HG03460 (cell line): Measurements from ENCODE around the gene MYH9.
A peak's percentile ranks its signal among the peaks of the same experiment; 100 is the strongest.
"Not testable (repeated sequence)": the region's sequence is repeated elsewhere in the genome, so short reads cannot be mapped to it uniquely, and the experiment has no call there.

ENCODE experiments used
- ATAC-seq: cut with Tn5 transposase; IDR thresholded peaks from one replicate; pipeline ENCODE4 v1.9.1; 2021; ENCODE audit not compliant: unreplicated experiment

MYH9 gene

GRCh38 chr22:36253523-36254490 is 134.0 kb downstream of the MYH9 start:
- no peak for ATAC-seq

GRCh38 chr22:36252754-36253522 is 134.8 kb downstream of the MYH9 start, which contains the start of gene APOL1:
Gene APOL1 (plus strand): TSS chr22:36253133. CDS start chr22:36254956, 1,823 bp downstream.
- no peak for ATAC-seq

DNA sequence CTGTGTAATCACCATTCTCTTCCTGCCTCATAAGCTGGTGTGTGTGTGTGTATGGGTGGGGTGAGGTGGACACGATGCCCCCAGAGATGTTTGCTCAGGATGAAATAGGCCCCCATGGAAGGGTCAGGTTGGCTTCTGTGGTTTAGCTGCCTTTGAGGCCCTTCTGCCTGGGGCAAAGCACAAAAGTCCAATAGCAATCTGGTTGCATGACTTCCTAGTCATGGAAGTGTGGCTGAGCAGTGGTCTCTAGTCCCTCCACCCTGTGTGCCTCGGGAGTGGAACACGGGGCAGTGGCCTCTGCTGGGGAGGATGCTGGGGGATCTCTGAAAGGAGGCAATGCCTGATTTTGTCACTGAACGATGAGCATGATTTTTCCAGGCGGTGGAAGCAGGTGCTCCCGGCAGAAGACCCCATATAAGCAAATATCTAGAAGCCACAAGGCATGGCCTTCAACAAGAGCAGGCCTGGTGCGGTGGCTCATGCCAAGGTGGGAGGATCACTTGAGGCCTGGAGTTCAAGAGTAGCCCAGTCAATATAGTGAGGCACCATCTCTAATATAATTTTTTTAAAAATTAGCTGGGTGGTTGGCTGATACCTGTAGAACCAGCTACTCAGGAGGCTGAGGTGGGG is 135.7 kb downstream of the MYH9 start:
- not testable (repeated sequence) for ATAC-seq

GRCh38 chr22:36250292-36250960 is 137.3 kb downstream of the MYH9 start:
- ATAC-seq, result not testable (repeated sequence)

DNA sequence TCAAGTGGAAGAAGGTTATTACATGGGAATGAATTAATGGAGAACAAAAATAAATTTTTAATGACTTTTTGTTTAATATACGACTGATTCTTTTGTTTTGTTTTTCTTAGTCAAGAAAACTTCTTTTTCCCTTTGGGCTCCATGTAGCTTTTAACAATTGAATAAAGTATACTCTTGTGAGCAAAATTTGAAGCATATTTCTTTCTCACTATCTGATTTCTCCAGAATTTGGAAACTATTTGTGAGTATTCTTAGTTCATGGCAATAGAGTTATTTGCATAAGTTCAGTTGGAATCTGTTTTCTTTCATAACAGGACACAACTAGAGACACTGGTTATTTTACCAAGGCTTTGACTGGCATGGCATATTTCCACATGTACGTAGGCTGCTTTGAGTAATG is 138.6 kb downstream of the MYH9 start:
- no peak for ATAC-seq

- no peak for ATAC-seq
Observed at GRCh38 chr22:36247955-36248354, 139.8 kb downstream of the MYH9 start.

GRCh38 chr22:36246718-36247117 is 141.0 kb downstream of the MYH9 start:
- no peak for ATAC-seq

DNA sequence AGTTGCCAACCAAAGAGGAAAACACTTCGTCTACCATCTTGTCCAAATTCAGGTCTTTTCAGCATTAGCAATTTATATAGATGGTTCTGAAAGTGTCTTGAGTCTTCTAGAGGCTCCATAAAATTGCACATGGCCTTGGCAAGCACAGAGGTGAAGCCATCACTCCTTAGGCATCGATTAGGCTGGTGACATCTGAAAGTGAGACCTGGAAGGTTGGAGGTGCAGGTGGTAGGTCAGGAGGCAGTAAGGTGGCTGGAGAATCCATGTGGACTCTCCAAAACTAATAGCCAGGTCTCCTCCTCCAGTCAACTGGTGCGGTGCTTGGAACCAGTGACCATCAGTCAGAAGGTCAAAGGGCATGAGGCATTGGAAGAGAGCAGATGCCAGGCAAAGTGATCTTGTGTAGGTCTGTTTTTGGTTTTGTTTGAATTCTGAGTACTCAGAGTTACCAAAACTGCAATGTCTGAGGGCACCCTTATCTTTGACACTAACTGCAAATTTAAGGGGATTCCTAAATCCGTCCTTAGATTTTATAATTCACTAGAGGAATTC is 141.9 kb downstream of the MYH9 start:
- no peak for ATAC-seq

- no peak for ATAC-seq
Observed at GRCh38 chr22:36244522-36245391, 143.0 kb downstream of the MYH9 start.

- no peak for ATAC-seq
Observed at GRCh38 chr22:36243986-36244385, 143.8 kb downstream of the MYH9 start.

DNA sequence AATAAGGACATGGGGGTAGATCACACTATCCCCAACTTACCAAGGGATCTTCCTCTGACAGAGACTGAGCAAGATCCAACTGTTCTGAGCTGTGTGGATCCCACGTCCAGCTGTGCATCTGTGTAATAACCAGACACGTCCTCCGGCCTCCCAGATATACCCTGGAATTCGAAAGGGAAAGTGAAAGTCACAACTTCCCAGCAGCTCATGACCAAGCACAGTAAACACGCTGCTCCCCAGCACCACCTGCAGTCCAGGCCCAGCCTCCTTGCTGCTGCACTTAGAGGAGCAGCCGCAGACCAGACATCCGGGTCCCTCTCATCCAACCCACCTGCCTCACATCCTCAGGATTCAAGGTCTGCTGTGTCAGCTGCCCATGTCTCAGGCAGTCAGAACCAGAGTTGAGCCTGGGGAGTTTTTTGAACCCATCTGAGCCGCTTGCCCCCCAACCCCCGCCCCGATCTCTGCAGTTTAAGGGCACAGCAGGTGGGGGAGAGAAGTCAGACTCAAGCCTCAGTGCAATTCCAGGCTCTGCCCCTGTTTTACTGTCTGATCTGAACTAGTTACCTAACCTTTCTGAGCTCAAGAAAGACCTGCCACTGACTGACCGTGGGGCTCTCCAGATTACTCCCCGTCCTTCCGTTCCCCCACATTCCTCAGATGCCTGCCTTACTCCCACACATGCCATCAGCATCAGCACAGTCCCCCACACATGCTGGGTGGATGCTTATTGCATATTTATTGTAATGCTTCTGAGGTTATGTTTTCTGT is 148.2 kb downstream of the MYH9 start, which contains the start of gene APOL2:
APOL2 (minus strand) TSS at position 127 of the 771 bp plus-strand sequence. CDS start 6,365 bp downstream, outside the sequence.
- peak; percentile 80 for ATAC-seq

DNA sequence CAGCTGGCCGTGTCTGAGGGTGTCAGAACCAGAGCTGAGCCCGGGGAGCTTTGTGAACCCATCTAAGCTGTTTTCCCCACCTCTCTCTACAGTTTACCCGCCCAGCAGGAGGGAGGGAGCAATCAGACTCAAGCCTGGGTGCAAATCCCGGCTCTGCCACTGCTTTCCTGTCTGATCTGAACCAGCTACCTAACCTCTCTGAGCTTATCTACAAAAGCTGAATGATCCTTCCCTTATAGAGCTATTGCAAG is 148.7 kb downstream of the MYH9 start:
- ATAC-seq, result no peak

DNA sequence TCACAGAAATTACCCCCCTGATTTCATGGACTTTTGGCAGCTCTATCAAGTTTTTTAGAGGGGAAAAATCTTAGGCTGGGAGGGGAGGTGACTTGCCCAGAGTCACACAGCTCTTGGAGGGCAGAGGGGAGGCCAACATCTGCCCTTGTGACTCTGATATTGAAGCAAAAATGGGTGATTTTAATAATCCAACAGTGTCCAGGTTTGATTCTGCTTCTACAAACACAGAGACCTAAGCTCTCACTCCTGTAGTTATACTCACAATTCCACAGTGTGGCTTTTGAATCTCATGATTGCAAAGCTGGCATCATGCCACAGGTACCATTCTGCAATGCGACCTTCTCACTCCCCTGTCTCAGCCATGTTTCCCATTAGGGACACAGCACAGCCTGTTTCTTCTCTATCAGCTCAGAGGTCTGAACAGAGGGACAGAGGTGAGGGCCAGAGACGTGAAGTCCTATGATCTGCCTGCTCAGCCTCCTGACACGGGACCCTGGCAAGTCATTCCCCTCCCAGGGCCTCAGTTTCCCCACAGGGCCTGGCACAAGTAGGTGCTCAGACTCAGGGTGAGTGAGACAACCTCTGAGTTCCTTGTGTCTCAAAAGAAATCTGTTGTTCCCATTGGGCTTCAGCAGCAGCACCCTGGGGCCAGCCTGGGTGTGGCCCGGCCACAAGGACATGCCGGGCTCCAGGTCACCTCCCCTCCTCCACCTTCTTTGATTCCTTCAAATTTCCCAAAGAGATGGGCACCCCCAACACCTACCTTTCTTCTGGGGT is 149.2 kb downstream of the MYH9 start:
- ATAC-seq, result no peak

DNA sequence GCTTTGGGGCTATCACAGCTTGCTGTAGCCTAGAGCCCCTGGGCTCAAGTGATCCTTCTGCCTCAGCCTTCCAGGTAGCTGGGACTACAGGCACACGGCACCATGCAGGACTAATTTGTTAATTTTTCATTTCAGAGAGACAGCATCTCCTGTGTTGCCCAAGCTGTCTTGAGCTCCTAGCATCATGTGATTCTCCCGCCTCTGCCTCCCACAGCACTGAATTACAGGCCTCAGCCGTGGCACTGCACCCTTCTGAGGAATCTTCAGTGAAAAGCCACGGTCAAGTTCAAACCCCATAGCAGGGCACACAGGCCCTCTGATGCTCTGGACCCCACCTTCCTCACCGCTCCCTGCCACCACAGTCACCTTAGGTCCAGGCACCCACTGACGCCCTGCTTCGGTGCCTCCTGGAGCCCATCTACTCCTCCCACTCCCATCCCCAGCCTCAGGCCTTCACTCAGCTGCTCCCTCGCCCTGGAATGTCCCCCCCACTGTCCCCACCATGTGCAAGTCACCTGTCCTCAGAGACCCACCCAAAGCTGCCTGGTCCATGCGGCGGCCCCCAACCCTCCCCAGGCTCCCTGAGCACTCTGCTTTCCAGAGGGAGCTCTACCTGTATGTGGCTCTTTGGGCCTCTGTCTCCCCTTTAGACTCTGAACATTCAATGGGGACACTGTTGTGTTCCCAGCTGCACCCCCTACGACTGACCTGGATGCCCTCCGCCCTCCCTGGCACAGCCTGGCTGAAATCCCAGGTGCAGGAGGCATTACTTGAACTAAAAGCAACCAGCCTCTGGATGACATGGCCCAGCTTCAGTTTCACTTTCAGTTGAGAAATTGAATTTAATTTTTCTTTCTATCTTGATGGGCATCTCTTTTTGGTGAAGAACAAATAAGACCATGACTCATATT is 150.1 kb downstream of the MYH9 start:
- no peak for ATAC-seq

DNA sequence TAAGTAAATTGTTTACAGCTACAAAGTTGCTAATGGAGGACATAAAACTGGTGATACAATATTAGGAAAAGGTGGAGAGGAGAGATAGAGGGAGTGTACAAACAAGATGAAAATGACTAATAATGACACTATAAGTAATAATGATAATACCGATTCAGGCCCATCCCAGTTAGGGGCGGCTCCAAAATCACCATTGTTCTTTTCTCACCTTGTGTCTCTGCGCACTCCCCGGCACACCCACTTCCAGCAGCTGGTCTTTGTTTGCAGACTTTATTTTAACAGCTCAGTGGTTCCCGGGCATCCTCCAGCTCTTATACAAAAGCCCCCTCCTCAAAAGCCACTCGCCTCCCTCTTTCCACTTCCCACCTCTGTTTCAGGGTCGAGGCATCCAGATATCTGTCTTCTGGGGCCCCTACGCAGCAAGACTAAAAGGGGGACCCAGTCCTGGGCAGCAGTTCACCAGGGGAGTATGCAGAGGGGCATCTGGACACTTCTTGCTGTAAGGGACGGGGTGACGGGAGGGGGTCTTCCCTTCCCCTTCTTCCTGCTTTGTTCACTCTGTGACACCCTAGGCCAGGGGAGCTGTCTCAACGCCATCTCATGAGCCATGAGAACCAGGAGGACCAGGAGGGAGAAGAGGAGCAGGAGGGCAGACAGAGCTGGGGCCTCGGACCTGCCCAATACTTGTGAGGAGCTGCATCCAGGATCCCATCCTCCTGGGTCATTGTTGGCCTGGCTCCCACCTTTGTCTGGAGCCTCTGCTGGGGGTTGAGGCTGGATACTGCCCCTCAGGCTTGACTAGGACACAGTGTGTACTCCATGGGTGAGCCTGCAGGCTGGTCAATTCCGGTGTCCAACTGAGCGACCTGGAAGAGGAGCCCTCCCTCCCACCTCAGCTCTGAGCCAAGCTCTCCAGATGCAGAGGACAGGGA is 151.1 kb downstream of the MYH9 start:
- ATAC-seq, result no peak

DNA sequence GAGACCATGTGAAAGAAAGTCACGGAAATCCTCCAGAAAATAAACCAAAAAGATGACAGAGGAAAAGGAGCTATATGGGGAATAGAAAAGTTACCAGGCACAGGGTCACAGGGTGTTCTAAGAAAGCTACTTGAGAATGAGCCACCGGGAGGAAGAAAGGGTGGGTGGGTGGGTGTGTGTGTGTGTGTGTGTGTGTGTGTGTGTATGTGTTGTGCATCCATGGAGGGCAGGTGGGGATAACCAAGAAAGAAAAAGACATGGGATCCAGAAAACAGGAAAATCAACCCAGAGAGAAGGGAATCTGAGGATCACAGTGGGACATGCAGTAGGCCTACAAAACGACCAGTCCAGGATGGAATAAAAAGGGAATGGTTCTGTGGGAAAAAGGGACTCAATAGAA is 152.2 kb downstream of the MYH9 start:
- no peak for ATAC-seq
